ENCODE data around the gene IFITM10.

IFITM10 gene

DNA sequence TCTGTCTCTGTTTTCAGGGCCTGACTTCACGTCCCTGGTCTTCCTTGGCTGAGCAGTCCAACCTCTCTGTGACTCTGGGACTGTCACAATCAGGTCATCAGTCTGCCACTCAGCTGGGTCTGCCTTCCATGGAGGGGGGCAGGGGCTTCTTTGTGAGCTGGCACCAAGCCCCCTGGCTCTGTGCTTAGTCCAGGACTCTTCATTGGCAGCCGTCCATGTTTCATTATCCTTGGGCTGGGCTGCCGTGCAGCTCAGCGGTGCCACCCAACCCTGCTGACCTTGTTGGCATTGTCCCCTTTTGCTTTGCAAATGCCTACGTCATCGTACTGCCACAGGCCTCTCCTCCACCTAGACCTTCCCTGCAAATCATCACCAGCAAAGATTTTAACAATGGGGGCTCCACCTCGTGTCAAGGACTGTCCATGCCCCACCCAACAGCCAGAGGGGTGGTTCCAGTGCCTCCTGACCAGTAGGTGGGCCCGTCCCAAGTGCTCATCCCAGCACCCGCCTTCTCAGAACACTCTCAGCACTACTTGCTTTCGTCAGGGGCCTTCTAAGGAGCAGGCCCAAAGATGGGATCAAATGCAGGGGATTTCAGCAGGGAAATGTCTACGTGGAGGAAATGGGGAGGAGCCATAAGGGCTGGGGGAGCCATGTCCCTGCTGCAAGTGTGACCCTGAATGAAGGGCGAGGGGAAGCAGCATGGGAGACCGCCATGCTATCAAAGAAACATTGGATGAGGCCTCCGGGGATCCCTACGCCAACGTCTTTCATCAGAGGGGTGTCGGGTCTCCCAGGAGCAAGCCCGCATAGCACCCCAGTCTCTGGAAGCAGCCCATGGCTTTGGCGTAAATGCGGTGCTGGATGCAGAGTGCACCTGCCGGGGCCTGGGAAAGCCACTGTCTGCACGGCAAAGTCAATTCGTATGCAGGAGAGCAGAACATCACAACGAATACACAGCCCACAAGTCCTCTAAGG lies 35.2 kb downstream of the IFITM10 start:
- Histone ChIP-seq H3K27ac (ENCODE audit: low read depth, low read length) (no peak overlapping the region), H2AFZ (ENCODE audit: low read depth, low read length, severe bottlenecking) (no peak overlapping the region)
- TF ChIP-seq EZH2phosphoT487 (conservative IDR thresholded peaks at IDR 0.05; ENCODE audit: low read length) = no peak
- TF ChIP-seq CTCF (IDR thresholded peaks at IDR 0.05; ENCODE audit: insufficient read depth, low read length, poor library complexity, severe bottlenecking) = no peak

DNA sequence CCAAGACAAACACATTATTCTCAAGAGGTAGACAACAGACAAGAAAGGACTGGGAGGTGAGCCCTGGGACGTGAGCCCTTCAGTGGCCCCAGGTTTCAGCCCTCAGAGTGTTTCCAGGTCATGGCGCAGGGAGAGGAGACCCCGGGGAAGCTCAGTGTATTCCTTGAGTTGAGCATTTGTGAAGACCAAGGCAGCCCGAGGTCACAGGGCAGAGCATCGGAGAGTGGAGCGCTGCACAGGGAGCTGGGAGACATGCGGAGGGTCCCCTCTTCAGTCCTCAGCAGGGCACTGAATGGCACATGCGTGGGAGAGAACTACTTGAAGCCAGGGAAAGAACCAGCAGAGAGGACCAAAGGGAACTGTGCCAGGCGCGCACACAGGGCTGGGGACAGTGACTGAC lies 41.7 kb downstream of the IFITM10 start:
- Histone ChIP-seq H4K20me1 (ENCODE audit: low read depth, low read length) (no peaks in the 10 kb centered on the region), H2AFZ (ENCODE audit: low read depth, low read length, severe bottlenecking) (no peak overlapping the region), H3K79me2 (ENCODE audit: insufficient read depth, low read length) (no peaks in the 10 kb centered on the region), H3K9ac (ENCODE audit: low read length) (no peak overlapping the region), H3K4me2 (ENCODE audit: low read depth, low read length, poor library complexity, severe bottlenecking) (no peak overlapping the region), H3K9me3 (ENCODE audit: insufficient read depth, low read length) (no peaks in the 10 kb centered on the region), H3K36me3 (ENCODE audit: low read length) (no peaks in the 10 kb centered on the region), H3F3A (ENCODE audit: insufficient read depth) (no peaks in the 10 kb centered on the region), H3K27ac (ENCODE audit: low read depth, low read length) (no peak overlapping the region), H3K9me2 (replicated peaks; ENCODE audit: insufficient read depth, low read length) (no peaks in the 10 kb centered on the region), H3K4me3 (ENCODE audit: insufficient read depth, low read length, poor library complexity, severe bottlenecking) (no peak overlapping the region), H3K27me3 (ENCODE audit: low read length) (no peaks in the 10 kb centered on the region)
- no peak for TF ChIP-seq EZH2phosphoT487 (conservative IDR thresholded peaks at IDR 0.05; ENCODE audit: low read length)

More for the DNA sequence above, 35.2 kb downstream of the IFITM10 start:
- Histone ChIP-seq H4K20me1 (ENCODE audit: low read depth, low read length) (no peaks in the 10 kb centered on the region), H3K4me3 (ENCODE audit: insufficient read depth, low read length, poor library complexity, severe bottlenecking) (no peak overlapping the region), H3K36me3 (ENCODE audit: low read length) (no peaks in the 10 kb centered on the region), H3F3A (ENCODE audit: insufficient read depth) (no peaks in the 10 kb centered on the region), H3K9me3 (ENCODE audit: insufficient read depth, low read length) (no peaks in the 10 kb centered on the region), H3K79me2 (ENCODE audit: insufficient read depth, low read length) (no peaks in the 10 kb centered on the region), H3K9ac (ENCODE audit: low read length) (no peak overlapping the region), H3K4me2 (ENCODE audit: low read depth, low read length, poor library complexity, severe bottlenecking) (no peak overlapping the region), H3K9me2 (replicated peaks; ENCODE audit: insufficient read depth, low read length) (no peaks in the 10 kb centered on the region), H3K27me3 (ENCODE audit: low read length) (no peaks in the 10 kb centered on the region)

GRCh38 chr11:1707751-1708150 lies 42.6 kb downstream of the IFITM10 start:
- Histone ChIP-seq H3K9me2 (replicated peaks; ENCODE audit: insufficient read depth, low read length) (no peaks in the 10 kb centered on the region), H3K27me3 (ENCODE audit: low read length) (no peaks in the 10 kb centered on the region), H3K9me3 (ENCODE audit: insufficient read depth, low read length) (no peaks in the 10 kb centered on the region), H3F3A (ENCODE audit: insufficient read depth) (no peaks in the 10 kb centered on the region), H3K79me2 (ENCODE audit: insufficient read depth, low read length) (no peaks in the 10 kb centered on the region), H3K27ac (ENCODE audit: low read depth, low read length) (no peak overlapping the region), H3K9ac (ENCODE audit: low read length) (no peak overlapping the region), H3K36me3 (ENCODE audit: low read length) (no peaks in the 10 kb centered on the region), H4K20me1 (ENCODE audit: low read depth, low read length) (no peaks in the 10 kb centered on the region), H3K4me3 (ENCODE audit: insufficient read depth, low read length, poor library complexity, severe bottlenecking) (no peak overlapping the region), H3K4me2 (ENCODE audit: low read depth, low read length, poor library complexity, severe bottlenecking) (no peak overlapping the region), H2AFZ (ENCODE audit: low read depth, low read length, severe bottlenecking) (no peak overlapping the region)
- TF ChIP-seq EZH2phosphoT487 (conservative IDR thresholded peaks at IDR 0.05; ENCODE audit: low read length) = no peak
- no peak for TF ChIP-seq CTCF (IDR thresholded peaks at IDR 0.05; ENCODE audit: insufficient read depth, low read length, poor library complexity, severe bottlenecking)
